ENCODE measurements around the gene TNNC2.

DNA sequence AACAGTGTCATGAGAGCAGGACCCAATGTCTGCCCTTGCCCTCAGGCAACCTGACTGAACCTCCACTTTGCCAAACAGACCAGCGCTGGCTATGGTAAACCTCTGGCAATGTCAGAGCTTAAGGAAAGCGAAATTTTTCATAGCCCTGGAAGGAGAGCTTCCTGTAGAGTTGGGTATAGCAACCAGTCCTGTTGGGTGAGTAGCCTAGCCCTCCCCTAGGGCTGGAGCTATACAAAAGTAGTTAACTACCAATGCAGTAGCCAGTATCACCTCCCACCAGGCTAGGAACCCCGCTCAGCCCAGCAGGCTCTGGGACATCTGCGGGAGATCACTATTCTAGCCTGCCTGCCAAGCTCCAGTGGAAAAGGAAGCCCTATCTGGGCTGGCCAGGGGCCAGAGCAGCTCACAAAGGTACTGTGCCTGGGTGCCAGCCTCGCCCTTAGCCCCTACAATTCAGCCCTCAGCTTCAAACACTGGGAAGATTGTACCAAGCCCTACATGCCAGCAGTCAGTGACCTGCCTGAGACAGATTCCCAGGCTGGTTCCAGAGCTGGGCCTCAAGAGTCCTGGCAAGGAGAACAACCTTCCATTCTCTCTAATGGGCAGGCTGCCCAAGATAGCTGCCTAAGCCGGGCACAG is 43.3 kb downstream of the TNNC2 start:
- TF ChIP-seq, protein P1, sequence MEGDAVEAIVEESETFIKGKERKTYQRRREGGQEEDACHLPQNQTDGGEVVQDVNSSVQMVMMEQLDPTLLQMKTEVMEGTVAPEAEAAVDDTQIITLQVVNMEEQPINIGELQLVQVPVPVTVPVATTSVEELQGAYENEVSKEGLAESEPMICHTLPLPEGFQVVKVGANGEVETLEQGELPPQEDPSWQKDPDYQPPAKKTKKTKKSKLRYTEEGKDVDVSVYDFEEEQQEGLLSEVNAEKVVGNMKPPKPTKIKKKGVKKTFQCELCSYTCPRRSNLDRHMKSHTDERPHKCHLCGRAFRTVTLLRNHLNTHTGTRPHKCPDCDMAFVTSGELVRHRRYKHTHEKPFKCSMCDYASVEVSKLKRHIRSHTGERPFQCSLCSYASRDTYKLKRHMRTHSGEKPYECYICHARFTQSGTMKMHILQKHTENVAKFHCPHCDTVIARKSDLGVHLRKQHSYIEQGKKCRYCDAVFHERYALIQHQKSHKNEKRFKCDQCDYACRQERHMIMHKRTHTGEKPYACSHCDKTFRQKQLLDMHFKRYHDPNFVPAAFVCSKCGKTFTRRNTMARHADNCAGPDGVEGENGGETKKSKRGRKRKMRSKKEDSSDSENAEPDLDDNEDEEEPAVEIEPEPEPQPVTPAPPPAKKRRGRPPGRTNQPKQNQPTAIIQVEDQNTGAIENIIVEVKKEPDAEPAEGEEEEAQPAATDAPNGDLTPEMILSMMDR (conservative IDR thresholded peaks at IDR 0.05 in 1 of 2, IDR thresholded peaks at IDR 0.05 in 1 of 2; ENCODE audit: extremely low read depth in 1 of 2, insufficient read depth in 1 of 2, low read depth in 1 of 2, low read length in 2 of 2): no peak
- no peak for TF ChIP-seq EZH2 (IDR thresholded peaks at IDR 0.05; ENCODE audit: borderline replicate concordance, low read length)
